ENCODE results near the gene CLSTN2. TPM values are rescaled to one million over a fixed set of nuclear protein-coding genes. Genes with fewer than 3 reads are reported as not detected.

Gene CLSTN2
- total RNA-seq, 4 donors from 2014 or later, result 13.4 to 21.3 (median 19.4) TPM

GRCh38 chr3:139941580-139941979, 6.6 kb downstream of the CLSTN2 start:
- Histone ChIP-seq H3K4me1 (peaks cover 0 to 16% (median 2%) of the 10 kb centered on the region in 4 donors), H3K27ac (no peak overlapping the region), H3K9me3 (peaks cover 0 to 6% (median 0%) of the 10 kb centered on the region in 4 donors), H3K4me3 (no peak overlapping the region), H3K36me3 (no peaks in the 10 kb centered on the region), H3K27me3 (peaks cover 0 to 8% of the 10 kb centered on the region in 2 donors)
- no peak for DNase-seq (ENCODE audit: low spot score in 2 of 2)
- WGBS, 2 donors, result 80 to 84% methylated on average over 4 of the region's 4 CpGs
- TF ChIP-seq CTCF (IDR thresholded peaks at IDR 0.05), result no peak
- TF ChIP-seq POLR2A (IDR thresholded peaks at IDR 0.05), result no peak
- no peak for TF ChIP-seq EP300 (IDR thresholded peaks at IDR 0.05)

GRCh38 chr3:139944256-139944910, 9.4 kb downstream of the CLSTN2 start:
- Histone ChIP-seq H3K9me3 (peaks cover 0 to 10% (median 0%) of the 10 kb centered on the region in 4 donors), H3K4me3 (no peak overlapping the region), H3K27me3 (no peaks in the 10 kb centered on the region), H3K27ac (no peak overlapping the region), H3K36me3 (no peaks in the 10 kb centered on the region), H3K4me1 (no peaks in the 10 kb centered on the region)
- no peak for DNase-seq (ENCODE audit: low spot score in 2 of 2)
- TF ChIP-seq CTCF (IDR thresholded peaks at IDR 0.05) (no peak), EP300 (IDR thresholded peaks at IDR 0.05) (no peak), POLR2A (IDR thresholded peaks at IDR 0.05) (no peak)
- WGBS, 2 donors, result 90 to 96% methylated on average over 7 of the region's 7 CpGs

GRCh38 chr3:139945386-139945785, 10.4 kb downstream of the CLSTN2 start:
- no peak for TF ChIP-seq POLR2A (IDR thresholded peaks at IDR 0.05)
- TF ChIP-seq EP300 (IDR thresholded peaks at IDR 0.05), result no peak
- no peak for TF ChIP-seq CTCF (IDR thresholded peaks at IDR 0.05)
- no peak overlapping the region for H3K4me3 ChIP-seq
- 88 to 92% methylated on average over 4 of the region's 4 CpGs for WGBS, 2 donors
- peaks cover 0 to 10% (median 0%) of the 10 kb centered on the region in 4 donors for H3K9me3 ChIP-seq
- no peak overlapping the region for H3K27ac ChIP-seq
- H3K36me3 ChIP-seq, result no peaks in the 10 kb centered on the region
- H3K4me1 ChIP-seq, result no peaks in the 10 kb centered on the region
- no peaks in the 10 kb centered on the region for H3K27me3 ChIP-seq
- DNase-seq (ENCODE audit: low spot score in 2 of 2), result no peak

GRCh38 chr3:139945942-139946341, 11.0 kb downstream of the CLSTN2 start:
- no peak for DNase-seq (ENCODE audit: low spot score in 2 of 2)
- Histone ChIP-seq H3K9me3 (peaks cover 0 to 10% (median 0%) of the 10 kb centered on the region in 4 donors), H3K27ac (no peak overlapping the region), H3K4me1 (no peaks in the 10 kb centered on the region), H3K36me3 (no peaks in the 10 kb centered on the region), H3K4me3 (no peak overlapping the region), H3K27me3 (no peaks in the 10 kb centered on the region)
- no peak for TF ChIP-seq EP300 (IDR thresholded peaks at IDR 0.05)
- no peak for TF ChIP-seq POLR2A (IDR thresholded peaks at IDR 0.05)
- TF ChIP-seq CTCF (IDR thresholded peaks at IDR 0.05), result no peak

- no peak overlapping the region for H3K27ac ChIP-seq
- TF ChIP-seq CTCF (IDR thresholded peaks at IDR 0.05) (no peak), EP300 (IDR thresholded peaks at IDR 0.05) (no peak), POLR2A (IDR thresholded peaks at IDR 0.05) (no peak)
- no peaks in the 10 kb centered on the region for H3K36me3 ChIP-seq
- no peak for DNase-seq (ENCODE audit: low spot score in 2 of 2)
- H3K4me3 ChIP-seq, result no peak overlapping the region
- peaks cover 0 to 10% (median 0%) of the 10 kb centered on the region in 4 donors for H3K9me3 ChIP-seq
- no peaks in the 10 kb centered on the region for H3K4me1 ChIP-seq
- H3K27me3 ChIP-seq, result no peaks in the 10 kb centered on the region
Measured at GRCh38 chr3:139948467-139948866, 13.5 kb downstream of the CLSTN2 start.

Measured in tibial nerve (tissue), 4 donors.